Neural progenitor cell (in vitro differentiated cells): ENCODE results near the gene ZFP36L2.
A peak's percentile ranks its signal among the peaks of the same experiment; 100 is the strongest.

Experiments
- CTCF ChIP-seq: fragments of 200-600 bp; sonication (generic); IDR thresholded peaks from 2 replicates; pipeline ENCODE4 v1.5.1; 2017; ENCODE audit warnings: antibody characterized with exemption, mild to moderate bottlenecking
- EZH2 ChIP-seq: fragments of 200-600 bp; sonication (generic); IDR thresholded peaks from 2 replicates; pipeline ENCODE4 v1.6.1; 2017; ENCODE audit warnings: antibody characterized with exemption, mild to moderate bottlenecking, moderate library complexity
- EZH2phosphoT487 ChIP-seq: fragments of 200-600 bp; sonication (generic); IDR thresholded peaks from 2 replicates; pipeline ENCODE4 v1.6.1; 2017; ENCODE audit warnings: antibody characterized with exemption

- TF ChIP-seq CTCF = peak; percentile 64
- TF ChIP-seq EZH2 = no peak
- TF ChIP-seq EZH2phosphoT487 = no peak
Measured at GRCh38 chr2:43224131-43224570, 2.3 kb downstream of the ZFP36L2 start.
